Astrocyte (in vitro differentiated cells and primary cell): Measurements from ENCODE around the gene ZNF512B. TPM values are rescaled to one million over a fixed set of nuclear protein-coding genes. Genes with fewer than 3 reads are reported as not detected.
"Not testable (repeated sequence)": the region's sequence is repeated elsewhere in the genome, so short reads cannot be mapped to it uniquely, and the experiment has no call there.

Source experiments
- DNase-seq: peaks from one replicate; pipeline ENCODE4 v3.0.0-alpha.2; 2010; ENCODE audit warnings: low read depth
- FAIRE-seq: peaks from 2 replicates; lab custom pipeline; 2011; peaks lifted over from hg19 to GRCh38; lab: Jason Lieb, UNC
- H2AFZ ChIP-seq: 2 replicates; pipeline ENCODE4 v1.6.0; 2012; ENCODE audit warnings: low read depth, low read length, inconsistent platforms
- H3K27ac ChIP-seq: 2 replicates; pipeline ENCODE4 v1.5.1; 2011; ENCODE audit warnings: low read depth, low read length, inconsistent platforms
- H3K27me3 ChIP-seq: 2 replicates; pipeline ENCODE4 v1.6.0; 2011; ENCODE audit warnings: low read length, inconsistent platforms; ENCODE audit not compliant: insufficient read depth
- H3K36me3 ChIP-seq: 2 replicates; pipeline ENCODE4 v1.5.1; 2011; ENCODE audit warnings: low read length, inconsistent platforms; ENCODE audit not compliant: insufficient read depth
- H3K4me1 ChIP-seq: 2 replicates; pipeline ENCODE4 v1.5.1; 2011; ENCODE audit warnings: low read length, inconsistent platforms; ENCODE audit not compliant: insufficient read depth
- H3K4me2 ChIP-seq: 2 replicates; pipeline ENCODE4 v1.6.0; 2012; ENCODE audit warnings: low read length, inconsistent platforms
- H3K4me3 ChIP-seq: 2 replicates; pipeline ENCODE4 v1.5.1; 2011; ENCODE audit warnings: low read depth, mild to moderate bottlenecking, low read length, inconsistent platforms; ENCODE audit not compliant: insufficient read depth
- H3K79me2 ChIP-seq: 2 replicates; pipeline ENCODE4 v1.6.0; 2012; ENCODE audit warnings: mild to moderate bottlenecking, low read length, inconsistent platforms; ENCODE audit not compliant: insufficient read depth
- H3K9ac ChIP-seq: 2 replicates; pipeline ENCODE4 v1.6.0; 2012; ENCODE audit warnings: mild to moderate bottlenecking, low read length, inconsistent platforms
- H3K9me3 ChIP-seq: 2 replicates; pipeline ENCODE4 v1.5.1; 2012; ENCODE audit warnings: low read depth, mild to moderate bottlenecking, low read length, inconsistent platforms; ENCODE audit not compliant: insufficient read depth
- H4K20me1 ChIP-seq: 2 replicates; pipeline ENCODE4 v1.6.0; 2012; ENCODE audit warnings: low read length, inconsistent platforms; ENCODE audit not compliant: insufficient read depth
- H3K27ac Mint-ChIP-seq: one replicate; pipeline ENCODE4 v1.8.0; 2021; ENCODE audit warnings: mild to moderate bottlenecking, mixed read lengths; ENCODE audit not compliant: unreplicated experiment
- H3K27me3 Mint-ChIP-seq: one replicate; pipeline ENCODE4 v1.8.0; 2021; ENCODE audit warnings: low read depth, mixed read lengths; ENCODE audit not compliant: unreplicated experiment
- H3K36me3 Mint-ChIP-seq: one replicate; pipeline ENCODE4 v1.8.0; 2021; ENCODE audit warnings: low read depth, mixed read lengths; ENCODE audit not compliant: unreplicated experiment
- H3K4me1 Mint-ChIP-seq: one replicate; pipeline ENCODE4 v1.8.0; 2021; ENCODE audit warnings: low read depth, mixed read lengths; ENCODE audit not compliant: unreplicated experiment
- H3K4me3 Mint-ChIP-seq: one replicate; pipeline ENCODE4 v1.8.0; 2021; ENCODE audit warnings: mild to moderate bottlenecking, moderate library complexity, mixed read lengths; ENCODE audit not compliant: unreplicated experiment
- H3K9me3 Mint-ChIP-seq: one replicate; pipeline ENCODE4 v1.8.0; 2021; ENCODE audit warnings: mild to moderate bottlenecking, mixed read lengths; ENCODE audit not compliant: unreplicated experiment
- EZH2 ChIP-seq: IDR thresholded peaks from 2 replicates; pipeline ENCODE4 v1.6.1; 2012; ENCODE audit warnings: mild to moderate bottlenecking, low read length, inconsistent platforms; ENCODE audit not compliant: insufficient read depth
- total RNA-seq: library from RNA; stranded (reverse); gene quantifications from 2 replicates; pipeline ENCODE4 v1.2.1, GENCODE V29; 2021
- TF ChIP-seq, protein P1 (sequence below): IDR thresholded peaks from 2 replicates; pipeline ENCODE4 v1.5.1; 2011; ENCODE audit warnings: low read depth, mild to moderate bottlenecking, inconsistent platforms, low read length, moderate library complexity; ENCODE audit not compliant: insufficient read depth

Gene ZNF512B
- total RNA-seq, 1 donor from 2014 or later, result 27.7 TPM

DNA sequence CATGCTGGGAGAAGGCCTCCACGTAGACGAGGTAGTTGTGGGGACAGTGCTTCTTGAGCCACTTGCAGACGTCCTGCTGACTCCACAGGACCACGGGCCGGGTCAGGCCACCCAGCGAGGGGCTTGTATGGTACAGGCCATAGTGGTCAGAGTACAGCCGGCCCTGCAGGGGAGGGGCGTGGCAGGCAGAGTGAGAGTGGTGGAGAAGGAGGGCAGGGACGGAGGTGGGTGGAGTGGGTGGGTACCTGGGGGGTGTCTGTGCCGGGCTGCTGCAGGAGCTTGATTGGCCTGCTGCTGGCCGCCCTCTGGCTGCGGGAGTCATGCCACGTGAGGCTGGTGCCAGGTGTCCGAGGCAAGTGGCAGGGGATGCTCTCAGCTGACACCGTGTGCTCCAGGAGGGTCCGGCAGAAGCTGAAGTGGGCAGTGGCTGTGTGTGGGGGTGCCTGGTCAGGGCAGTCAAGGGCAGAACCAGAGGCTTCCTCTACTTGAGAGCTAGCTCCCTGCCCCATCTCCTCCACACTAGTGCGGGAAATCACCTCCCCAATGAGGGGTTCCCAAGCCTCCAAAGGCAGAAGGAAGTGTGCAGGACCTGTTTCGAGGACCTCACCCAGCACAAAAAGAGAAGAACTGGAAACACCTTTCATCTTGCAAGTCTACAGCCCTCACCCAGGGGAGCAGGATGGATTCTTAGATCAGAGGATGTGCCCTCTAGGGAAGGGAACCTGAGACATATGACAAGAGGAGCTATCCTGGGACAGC is 7.4 kb upstream of the ZNF512B start:
- Histone ChIP-seq H3K27me3 (no peaks in the 10 kb centered on the region), H3K9me3 (no peaks in the 10 kb centered on the region), H3K27ac (no peak overlapping the region), H3K36me3 (no peaks in the 10 kb centered on the region), H3K9ac (peak overlapping the region; percentile 36), H3K4me3 (peak overlapping the region; percentile 33), H3K79me2 (peaks cover 10% of the 10 kb centered on the region), H2AFZ (peak overlapping the region; percentile 1), H4K20me1 (peaks cover 4% of the 10 kb centered on the region), H3K4me1 (peaks cover 46% of the 10 kb centered on the region), H3K4me2 (peak overlapping the region; percentile 89)
- Mint-ChIP-seq H3K4me3 (no peak overlapping the region), H3K9me3 (no peaks in the 10 kb centered on the region), H3K4me1 (peaks cover 31% of the 10 kb centered on the region), H3K36me3 (peaks cover 2% of the 10 kb centered on the region), H3K27me3 (no peaks in the 10 kb centered on the region), H3K27ac (no peak overlapping the region)
- FAIRE-seq, result no peak
- no peak for TF ChIP-seq EZH2
- TF ChIP-seq, protein P1, sequence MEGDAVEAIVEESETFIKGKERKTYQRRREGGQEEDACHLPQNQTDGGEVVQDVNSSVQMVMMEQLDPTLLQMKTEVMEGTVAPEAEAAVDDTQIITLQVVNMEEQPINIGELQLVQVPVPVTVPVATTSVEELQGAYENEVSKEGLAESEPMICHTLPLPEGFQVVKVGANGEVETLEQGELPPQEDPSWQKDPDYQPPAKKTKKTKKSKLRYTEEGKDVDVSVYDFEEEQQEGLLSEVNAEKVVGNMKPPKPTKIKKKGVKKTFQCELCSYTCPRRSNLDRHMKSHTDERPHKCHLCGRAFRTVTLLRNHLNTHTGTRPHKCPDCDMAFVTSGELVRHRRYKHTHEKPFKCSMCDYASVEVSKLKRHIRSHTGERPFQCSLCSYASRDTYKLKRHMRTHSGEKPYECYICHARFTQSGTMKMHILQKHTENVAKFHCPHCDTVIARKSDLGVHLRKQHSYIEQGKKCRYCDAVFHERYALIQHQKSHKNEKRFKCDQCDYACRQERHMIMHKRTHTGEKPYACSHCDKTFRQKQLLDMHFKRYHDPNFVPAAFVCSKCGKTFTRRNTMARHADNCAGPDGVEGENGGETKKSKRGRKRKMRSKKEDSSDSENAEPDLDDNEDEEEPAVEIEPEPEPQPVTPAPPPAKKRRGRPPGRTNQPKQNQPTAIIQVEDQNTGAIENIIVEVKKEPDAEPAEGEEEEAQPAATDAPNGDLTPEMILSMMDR, result no peak
- DNase-seq, result no peak

DNA sequence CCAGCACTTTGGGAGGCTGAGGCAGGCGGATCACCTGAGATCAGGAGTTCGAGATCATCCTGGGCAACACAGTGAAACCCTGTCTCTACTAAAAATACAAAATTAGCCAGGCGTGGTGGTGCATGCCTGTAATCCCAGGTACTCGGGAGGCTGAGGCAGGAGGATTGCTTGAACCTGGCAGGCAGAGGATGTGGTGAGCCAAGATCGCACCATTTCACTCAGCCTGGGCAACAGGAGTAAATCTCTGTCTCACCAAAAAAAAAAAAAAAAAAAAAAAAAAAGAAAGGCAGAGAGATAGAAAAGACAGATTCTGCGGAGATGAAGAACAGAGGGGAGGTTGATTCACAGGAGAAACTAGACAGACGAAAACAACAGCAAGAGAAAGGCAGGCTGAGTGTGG is 6.8 kb upstream of the ZNF512B start:
- H3K4me1 Mint-ChIP-seq, result peaks cover 28% of the 10 kb centered on the region
- H3K27ac ChIP-seq, FAIRE-seq, H3K36me3 ChIP-seq, H3K9me3 ChIP-seq, H3K4me3 ChIP-seq, H2AFZ ChIP-seq, H3K27me3 ChIP-seq, H3K4me2 ChIP-seq, H3K27ac Mint-ChIP-seq, H3K36me3 Mint-ChIP-seq, H3K27me3 Mint-ChIP-seq, H3K9me3 Mint-ChIP-seq, DNase-seq, H3K9ac ChIP-seq, H3K4me3 Mint-ChIP-seq, H4K20me1 ChIP-seq, H3K79me2 ChIP-seq: not testable (repeated sequence)
- H3K4me1 ChIP-seq, result peaks cover 42% of the 10 kb centered on the region

DNA sequence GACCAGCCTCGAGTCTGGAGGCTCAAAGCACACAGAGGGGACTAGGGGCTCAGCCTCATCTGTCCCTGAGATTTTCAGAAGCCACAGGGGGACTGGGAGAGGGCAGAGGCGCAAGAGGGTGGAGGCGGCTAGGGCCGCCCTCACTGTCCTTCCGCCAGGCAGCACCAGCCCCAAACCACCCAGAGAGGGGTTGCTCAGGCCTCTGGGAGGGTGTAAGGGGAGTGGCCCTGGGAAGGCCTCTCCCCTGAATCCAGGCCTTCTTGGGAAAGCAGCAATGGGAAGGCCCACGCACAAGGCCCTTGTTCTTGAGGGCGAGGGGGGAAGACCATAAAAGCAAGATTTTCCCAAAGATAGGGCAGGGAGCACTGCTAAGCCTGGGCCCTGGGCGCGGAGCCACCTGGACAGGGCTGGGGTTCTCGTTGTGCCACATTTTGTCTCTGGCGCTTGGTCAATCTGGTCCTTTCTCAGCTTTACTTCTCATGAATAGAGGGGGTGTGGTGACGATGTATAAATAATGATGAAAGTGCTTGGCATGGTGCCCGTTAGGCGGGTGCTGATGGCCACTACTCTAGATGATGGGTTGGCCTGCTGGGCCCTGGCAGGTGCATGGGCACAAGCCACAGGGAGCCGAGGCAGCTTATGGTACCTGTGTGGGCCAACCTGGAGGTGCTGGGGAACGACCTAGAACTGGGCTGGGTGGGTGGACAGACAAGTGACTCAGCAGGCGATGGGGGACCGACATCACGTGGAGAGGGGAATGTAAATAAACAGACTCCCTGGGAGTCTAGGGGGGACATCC is 4.9 kb upstream of the ZNF512B start:
- Mint-ChIP-seq H3K4me3 (peak overlapping the region; percentile 37), H3K27ac (no peak overlapping the region), H3K9me3 (no peaks in the 10 kb centered on the region), H3K36me3 (peaks cover 2% of the 10 kb centered on the region), H3K4me1 (peaks cover 17% of the 10 kb centered on the region), H3K27me3 (no peaks in the 10 kb centered on the region)
- Histone ChIP-seq H3K4me2 (no peak overlapping the region), H2AFZ (no peak overlapping the region), H3K36me3 (no peaks in the 10 kb centered on the region), H3K27me3 (no peaks in the 10 kb centered on the region), H4K20me1 (peaks cover 4% of the 10 kb centered on the region), H3K9me3 (no peaks in the 10 kb centered on the region), H3K4me1 (peaks cover 33% of the 10 kb centered on the region), H3K9ac (no peak overlapping the region), H3K4me3 (no peak overlapping the region), H3K27ac (no peak overlapping the region), H3K79me2 (no peaks in the 10 kb centered on the region)
- TF ChIP-seq EZH2, result no peak
- TF ChIP-seq, protein P1, result no peak
- DNase-seq, result no peak
- no peak for FAIRE-seq
